GM18511 (cell line): Measurements from ENCODE around the gene FAM98B.

Source experiments
- ATAC-seq: cut with Tn5 transposase; IDR thresholded peaks from one replicate; pipeline ENCODE4 v1.9.1; 2021; ENCODE audit warnings: mild to moderate bottlenecking, moderate library complexity; ENCODE audit not compliant: unreplicated experiment

FAM98B gene

DNA sequence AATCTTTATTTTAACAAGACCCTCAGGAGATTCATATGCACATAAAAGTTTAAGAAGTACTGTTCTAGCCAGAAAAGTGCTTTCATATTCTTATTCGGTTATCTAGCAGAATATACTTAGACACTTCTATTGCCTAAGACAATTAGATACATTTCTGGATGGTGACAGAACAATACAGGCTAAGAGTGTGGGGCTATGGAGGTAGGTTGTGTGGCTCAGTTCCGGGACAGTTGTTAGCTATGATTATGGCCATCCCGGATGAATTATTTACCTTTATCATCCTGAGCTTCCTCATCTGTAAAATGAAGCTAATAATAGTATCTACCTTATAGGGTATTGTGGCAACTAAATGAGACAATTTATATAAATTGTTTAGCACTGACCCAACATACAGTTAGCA is 6.6 kb downstream of the FAM98B start:
- peak; percentile 15 for ATAC-seq

GRCh38 chr15:38461066-38461833 is 7.3 kb downstream of the FAM98B start:
- ATAC-seq = peak; percentile 94

GRCh38 chr15:38463893-38464292 is 10.0 kb downstream of the FAM98B start:
- no peak for ATAC-seq

- no peak for ATAC-seq
Observed at GRCh38 chr15:38464675-38465074, 10.7 kb downstream of the FAM98B start.

DNA sequence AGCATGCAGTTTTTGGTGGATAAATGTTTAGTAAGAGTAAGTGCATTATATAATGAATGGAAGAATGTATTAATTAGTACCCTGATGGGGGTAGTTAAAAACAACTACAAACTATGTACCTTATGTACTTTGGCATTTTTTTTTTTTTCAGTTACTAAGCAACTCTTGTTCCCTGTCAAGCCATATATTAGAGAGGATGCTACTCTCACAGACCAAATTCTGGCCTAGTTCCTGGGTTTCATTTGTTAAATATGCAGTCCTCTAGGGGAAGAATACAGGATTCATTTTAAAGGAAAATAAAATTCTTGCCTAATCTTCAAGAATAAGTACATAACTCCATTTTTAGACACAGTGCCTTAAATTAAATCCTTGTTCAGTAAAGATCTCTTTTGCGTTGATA is 16.9 kb downstream of the FAM98B start:
- no peak for ATAC-seq

- no peak for ATAC-seq
Observed at GRCh38 chr15:38471974-38472373, 18.0 kb downstream of the FAM98B start.

DNA sequence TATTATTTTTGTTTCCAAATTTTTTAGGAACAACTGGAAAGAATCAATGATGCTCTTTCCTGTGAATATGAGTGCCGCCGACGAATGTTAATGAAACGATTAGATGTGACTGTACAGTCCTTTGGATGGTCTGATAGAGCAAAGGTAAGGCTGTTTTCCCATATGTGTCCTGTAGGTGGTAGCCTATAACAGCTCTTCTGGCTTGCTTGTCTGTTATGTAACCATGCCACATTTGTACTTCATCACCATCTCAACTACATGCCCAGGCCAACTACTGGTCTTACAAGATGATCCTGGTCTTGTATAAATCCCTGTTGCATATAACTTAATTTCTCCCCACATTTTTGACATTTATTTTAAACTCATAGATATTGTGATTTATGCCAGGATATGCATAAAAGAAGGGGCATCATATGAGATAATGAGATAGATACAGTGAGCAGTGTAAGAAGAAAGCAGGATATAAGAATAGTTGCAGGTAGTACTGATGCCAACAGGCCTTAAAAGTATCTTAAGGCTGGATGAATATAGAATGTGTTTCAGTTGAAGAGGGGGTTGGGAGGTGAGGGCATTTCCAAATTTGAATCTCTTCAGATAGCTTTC is 20.3 kb downstream of the FAM98B start:
- ATAC-seq = peak; percentile 99

GRCh38 chr15:38475361-38475760 is 21.4 kb downstream of the FAM98B start:
- no peak for ATAC-seq

DNA sequence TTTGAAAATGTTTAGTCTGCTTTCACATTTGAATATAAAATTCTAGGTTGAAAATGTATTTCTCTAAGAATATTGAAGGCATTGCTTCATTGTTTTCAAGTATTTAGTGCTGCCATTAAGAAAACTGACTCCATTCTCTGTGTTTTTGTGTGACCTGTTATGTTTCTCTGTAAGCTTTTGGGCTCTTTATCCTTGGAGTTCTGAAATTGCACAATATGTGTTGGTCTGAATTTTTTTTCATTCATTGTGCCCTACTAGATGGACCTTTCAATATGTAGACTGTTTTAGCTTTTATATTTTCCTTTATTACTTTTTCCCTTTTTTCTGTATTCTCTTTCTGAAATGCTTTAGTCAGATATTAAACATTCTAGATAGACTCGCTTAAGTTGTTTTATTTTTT is 22.2 kb downstream of the FAM98B start:
- no peak for ATAC-seq

GRCh38 chr15:38477637-38478036 is 23.7 kb downstream of the FAM98B start:
- no peak for ATAC-seq

- no peak for ATAC-seq
Observed at GRCh38 chr15:38479266-38479665, 25.3 kb downstream of the FAM98B start.

- no peak for ATAC-seq
Observed at GRCh38 chr15:38479756-38480155, 25.8 kb downstream of the FAM98B start.

DNA sequence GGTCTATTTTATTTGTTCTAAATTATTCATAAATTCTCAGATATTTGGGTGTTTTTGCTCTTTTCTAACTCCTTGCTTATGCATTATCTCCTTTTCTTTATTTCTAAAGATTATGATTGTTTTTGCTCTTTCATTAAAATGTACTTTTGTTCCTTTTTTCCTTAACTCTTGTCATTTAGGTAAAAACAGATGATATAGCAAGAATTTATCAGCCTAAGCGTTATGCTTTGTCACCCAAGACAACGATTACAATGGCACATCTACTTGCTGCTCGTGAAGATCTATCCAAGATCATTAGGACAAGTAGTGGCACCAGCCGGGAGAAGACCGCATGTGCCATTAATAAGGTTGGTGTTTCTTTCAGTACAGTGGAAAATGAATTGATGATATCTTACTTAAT is 27.2 kb downstream of the FAM98B start:
- ATAC-seq = no peak

GRCh38 chr15:38481761-38482160 is 27.8 kb downstream of the FAM98B start:
- no peak for ATAC-seq

- no peak for ATAC-seq
Observed at GRCh38 chr15:38482572-38482971, 28.6 kb downstream of the FAM98B start.

- ATAC-seq = no peak
Observed at GRCh38 chr15:38486936-38487335, 33.0 kb downstream of the FAM98B start.

GRCh38 chr15:38487378-38487777 is 33.5 kb downstream of the FAM98B start:
- ATAC-seq = no peak

GRCh38 chr15:38490242-38490922 is 36.5 kb downstream of the FAM98B start:
- ATAC-seq = no peak

GRCh38 chr15:38496151-38496550 is 42.2 kb downstream of the FAM98B start:
- no peak for ATAC-seq

GRCh38 chr15:38499651-38500050 is 45.7 kb downstream of the FAM98B start:
- ATAC-seq = no peak

DNA sequence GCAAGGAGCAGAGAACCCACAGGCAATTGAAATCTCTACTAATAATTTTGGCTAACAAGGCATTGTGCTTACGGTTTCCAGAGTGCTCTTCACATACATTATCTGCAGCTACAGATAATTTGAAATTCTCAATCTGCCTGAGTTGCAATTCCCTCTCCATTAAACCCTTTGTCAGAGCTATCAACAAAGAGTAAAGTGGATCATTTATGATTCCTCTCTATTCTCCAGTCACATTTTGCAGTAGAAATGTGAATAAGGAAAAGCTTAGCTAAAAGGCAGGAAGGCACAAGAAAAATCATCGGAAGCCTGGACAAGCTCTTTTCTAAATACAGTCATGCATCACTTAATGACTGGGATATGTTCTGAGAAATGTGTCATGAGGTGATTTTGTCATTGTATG is 49.6 kb downstream of the FAM98B start:
- ATAC-seq = no peak
